Iris pigment epithelial cell (primary cell): ENCODE data around the gene TRIO.

ENCODE experiments used
- DNase-seq: peaks from one replicate; pipeline ENCODE4 v3.0.0-alpha.2; 2011; ENCODE audit warnings: low read depth

TRIO gene

GRCh38 chr5:14296533-14297331 lies 153.6 kb downstream of the TRIO start:
- DNase-seq, result no peak

DNA sequence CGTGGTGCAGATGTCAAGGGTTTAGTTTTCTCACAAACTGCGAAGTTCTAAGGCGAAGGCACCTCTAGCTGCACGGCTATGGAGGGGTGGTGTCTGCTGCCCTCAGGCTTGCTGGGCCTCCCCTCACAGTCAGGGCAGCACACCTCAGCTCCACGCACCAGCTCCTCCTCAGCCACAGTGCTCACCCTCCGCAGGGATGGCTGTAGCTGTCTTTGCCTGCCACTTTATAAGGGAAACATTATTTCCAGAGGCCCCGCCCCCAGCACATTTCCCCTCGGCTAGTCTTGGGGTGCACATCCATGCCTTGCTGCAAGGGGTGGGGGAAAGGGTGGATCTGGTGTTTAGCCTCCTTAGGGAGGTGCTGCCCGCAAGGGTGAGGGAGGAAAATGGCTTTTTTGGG lies 154.6 kb downstream of the TRIO start:
- no peak for DNase-seq

- DNase-seq, result peak; percentile 63
Observed at GRCh38 chr5:14298126-14298847, 155.1 kb downstream of the TRIO start.

DNA sequence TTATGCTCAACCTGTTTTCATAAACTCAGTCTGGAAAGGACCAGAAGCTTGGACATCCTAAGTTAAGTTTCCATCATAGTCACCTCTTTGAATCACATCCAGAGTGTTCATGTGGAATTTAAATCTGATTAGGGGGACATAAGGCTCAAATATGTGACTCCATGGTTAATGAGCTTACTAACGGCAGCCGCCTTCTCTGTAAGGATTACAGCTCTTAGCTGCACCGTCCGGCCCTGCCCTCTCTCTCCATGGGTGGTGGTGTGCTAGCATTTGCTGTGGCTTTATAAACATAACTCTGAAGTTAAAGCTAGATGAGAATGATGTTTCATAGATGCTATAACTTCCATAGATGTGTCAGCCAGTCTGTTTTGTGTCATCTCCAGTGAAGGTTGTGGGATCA lies 156.5 kb downstream of the TRIO start:
- no peak for DNase-seq

- DNase-seq, result no peak
Observed at GRCh38 chr5:14301186-14301585, 158.0 kb downstream of the TRIO start.

DNA sequence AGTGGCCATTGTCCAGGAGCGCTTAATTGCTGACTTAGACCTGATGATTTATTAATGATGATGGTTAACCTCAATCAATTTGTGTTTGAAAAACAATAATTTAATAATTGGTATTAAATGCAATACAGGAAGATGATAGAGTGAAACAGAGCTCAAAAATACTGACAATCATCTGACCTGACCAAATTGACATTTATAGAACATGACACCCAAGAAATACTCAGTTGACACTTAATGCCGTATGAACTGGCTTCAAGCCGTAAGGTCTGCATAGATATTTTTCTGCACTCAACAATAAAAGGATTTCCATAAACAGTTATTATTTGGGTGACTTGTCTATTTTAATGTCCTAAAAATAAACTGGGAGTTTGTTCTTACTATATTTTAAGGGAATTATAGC lies 159.2 kb downstream of the TRIO start:
- DNase-seq, result no peak

DNA sequence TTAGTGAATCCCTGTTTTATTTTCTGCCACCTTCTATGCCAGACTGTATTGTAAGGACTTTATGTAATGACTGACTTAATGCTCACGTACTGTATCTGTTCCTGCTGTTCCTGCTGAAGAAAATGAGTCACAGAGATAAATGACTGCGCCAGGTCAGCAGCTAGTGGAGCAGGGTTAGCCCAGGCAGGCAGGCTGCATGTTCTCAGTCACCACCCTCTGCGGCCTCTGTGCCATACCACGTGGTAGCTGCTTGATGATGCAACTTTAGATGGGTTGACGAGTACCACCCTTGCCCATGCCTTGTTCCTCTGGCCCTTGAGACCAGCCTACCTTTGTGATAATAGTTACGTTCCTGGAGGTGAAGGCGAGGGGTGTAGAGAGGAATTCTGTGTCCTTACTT lies 161.9 kb downstream of the TRIO start:
- DNase-seq, result peak; percentile 91

DNA sequence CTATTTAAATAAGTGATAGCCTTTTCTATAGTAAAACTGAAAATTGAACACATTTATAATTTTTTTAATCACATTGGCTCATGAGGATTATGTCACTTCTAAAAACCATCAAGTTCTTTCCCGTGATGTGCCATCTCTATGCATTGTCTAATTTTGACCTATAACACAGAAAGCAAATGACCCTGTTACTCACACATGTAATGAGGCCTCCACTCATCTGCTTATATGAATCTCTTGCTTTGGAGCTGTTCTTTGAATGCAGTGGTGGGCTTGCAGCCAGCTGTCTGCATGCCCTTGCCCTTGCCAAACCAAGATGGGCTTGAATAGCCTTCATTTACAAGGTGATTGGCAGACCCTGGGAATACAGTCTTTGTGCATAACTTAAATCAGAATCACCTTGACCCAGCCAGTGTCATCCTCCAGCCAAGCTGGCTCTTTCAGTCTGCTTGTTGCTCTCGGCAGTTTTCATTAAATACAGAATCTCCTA lies 163.2 kb downstream of the TRIO start:
- DNase-seq, result peak; percentile 24

DNA sequence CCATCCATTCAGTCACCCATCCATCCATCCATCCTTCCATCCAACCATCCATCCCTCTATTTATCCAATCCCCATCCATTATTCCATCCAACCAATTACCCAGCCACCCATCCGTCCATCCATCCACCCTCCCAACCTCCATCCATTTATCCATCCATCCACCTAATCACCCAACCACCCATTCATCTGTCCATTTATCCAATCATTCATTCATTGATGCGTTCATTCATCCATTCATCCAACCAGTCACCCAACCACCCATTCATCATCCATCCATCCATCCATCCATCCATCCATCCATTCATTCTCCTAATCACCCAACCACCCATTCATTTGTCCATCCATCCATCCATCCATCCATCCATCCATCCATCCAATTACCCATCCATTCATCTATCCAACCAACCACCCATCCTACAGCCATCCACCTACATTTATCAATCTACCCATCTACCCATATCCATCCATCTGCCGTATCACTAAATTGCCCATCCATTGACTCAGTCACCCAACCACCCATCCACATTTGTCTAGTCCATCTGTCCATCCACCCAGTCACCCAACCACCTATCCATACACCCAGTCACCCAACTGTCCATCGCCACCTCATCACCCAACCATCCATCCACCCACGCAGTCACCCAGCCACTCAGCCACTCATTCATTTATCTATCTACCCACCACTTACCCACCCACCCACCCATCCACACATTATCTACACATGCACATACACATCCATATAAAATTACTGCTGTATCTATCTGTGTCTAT lies 165.4 kb downstream of the TRIO start:
- DNase-seq, result no peak

DNA sequence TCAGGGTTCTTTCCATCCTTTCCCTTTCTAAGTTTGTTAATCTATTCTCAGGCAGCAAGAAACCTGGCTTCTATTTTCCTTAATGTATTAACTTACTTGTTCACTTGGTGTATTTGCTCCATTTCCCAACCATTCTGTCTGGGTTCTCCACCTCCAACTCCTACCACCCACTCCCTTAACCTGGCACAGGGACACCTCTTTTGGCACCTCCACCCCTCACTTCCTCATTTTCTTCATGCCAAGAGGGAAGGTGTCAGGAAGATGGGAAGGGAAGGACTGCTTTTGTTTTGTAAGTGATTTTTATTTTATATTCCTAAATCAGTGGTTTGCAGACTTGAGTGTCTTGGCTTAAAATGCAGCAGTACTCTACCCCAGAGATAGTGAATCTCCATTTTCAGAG lies 166.1 kb downstream of the TRIO start:
- DNase-seq, result no peak

- DNase-seq, result no peak
Observed at GRCh38 chr5:14309878-14310531, 166.9 kb downstream of the TRIO start.

GRCh38 chr5:14310901-14311300 lies 167.8 kb downstream of the TRIO start:
- no peak for DNase-seq

DNA sequence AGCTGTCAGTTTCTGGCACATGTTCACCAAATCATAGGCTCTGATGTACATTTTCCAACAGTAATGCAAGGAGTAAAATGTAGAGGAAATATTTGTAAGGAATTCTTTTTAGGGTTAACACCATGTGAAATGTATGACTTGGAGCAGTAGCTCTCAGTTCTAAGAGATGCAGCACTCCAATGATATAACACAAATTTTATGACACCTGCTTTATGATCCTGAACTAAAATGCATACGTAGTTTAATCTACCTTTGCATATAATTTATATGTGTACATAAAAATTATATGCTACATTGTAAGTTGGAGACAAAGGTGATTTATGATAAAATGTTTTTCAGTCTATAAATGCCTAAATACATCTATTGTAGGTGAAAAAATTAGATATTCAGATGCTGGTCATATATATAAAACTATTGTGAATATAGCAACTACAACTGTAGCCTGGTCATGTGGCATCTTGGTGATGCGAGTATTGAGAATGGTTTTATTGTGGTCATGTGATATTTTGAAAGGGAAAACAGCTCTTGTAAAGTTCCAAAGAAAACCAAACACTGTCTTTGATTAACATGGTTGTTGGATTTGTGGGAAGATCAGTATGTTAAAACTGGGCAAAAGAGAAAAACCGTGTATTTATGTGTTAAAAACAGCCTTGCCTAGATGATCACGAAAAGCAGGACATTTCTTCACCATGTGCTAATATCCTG lies 171.0 kb downstream of the TRIO start:
- DNase-seq, result no peak

- no peak for DNase-seq
Observed at GRCh38 chr5:14316471-14316870, 173.3 kb downstream of the TRIO start.

- DNase-seq, result no peak
Observed at GRCh38 chr5:14319102-14319501, 176.0 kb downstream of the TRIO start.

- DNase-seq, result no peak
Observed at GRCh38 chr5:14321936-14322335, 178.8 kb downstream of the TRIO start.

- no peak for DNase-seq
Observed at GRCh38 chr5:14322437-14323187, 179.5 kb downstream of the TRIO start.

GRCh38 chr5:14323466-14323865 lies 180.3 kb downstream of the TRIO start:
- no peak for DNase-seq

DNA sequence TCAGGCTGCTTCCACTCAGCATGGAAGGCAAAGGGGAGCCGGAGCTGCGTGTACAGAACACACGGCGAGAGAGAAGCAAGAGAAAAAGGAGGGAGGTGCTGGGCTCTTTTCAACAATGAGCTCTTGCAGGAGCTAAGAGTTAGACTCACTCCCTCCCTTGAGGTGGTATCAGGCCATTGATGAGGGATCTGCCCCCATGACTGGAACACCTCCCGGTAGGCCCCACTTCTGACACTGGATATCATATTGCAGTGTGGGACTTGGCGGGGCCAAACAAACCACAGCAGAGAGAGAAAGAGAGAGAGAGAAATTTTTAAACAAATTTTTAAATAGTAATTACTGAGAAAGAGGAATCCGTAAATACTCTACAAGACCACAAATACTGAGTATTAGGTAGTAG lies 182.2 kb downstream of the TRIO start:
- peak; percentile 34 for DNase-seq

GRCh38 chr5:14326035-14326903 lies 183.1 kb downstream of the TRIO start:
- DNase-seq, result no peak
